ENCODE measurements around the gene CMIP.

DNA sequence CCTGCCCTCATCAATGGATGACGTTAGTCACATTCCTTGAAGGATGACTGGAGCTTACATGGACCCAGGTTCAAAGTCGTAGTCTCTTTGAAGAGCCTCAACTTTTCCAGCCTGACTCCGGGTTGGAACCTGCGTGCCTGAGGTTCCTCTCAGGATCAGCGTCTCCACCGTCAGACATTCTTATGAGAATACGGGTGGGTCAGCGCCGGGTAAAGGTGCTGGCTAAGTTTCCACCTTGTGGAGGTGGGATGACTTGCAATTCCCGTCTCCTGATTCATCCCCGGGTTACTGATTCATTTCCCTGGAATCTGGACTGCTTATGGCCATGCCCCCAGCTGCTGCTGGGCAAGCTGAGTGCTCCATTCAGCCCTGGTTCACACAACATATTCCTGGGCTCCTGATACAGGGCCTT, 38.9 kb upstream of the CMIP start:
- TF ChIP-seq YY1 (IDR thresholded peaks at IDR 0.05; ENCODE audit: insufficient read depth, insufficient read length) (no peak), ZNF274 (IDR thresholded peaks at IDR 0.05; ENCODE audit: low read depth, low read length) (no peak), SUZ12 (IDR thresholded peaks at IDR 0.05; ENCODE audit: extremely low read depth, insufficient read depth, insufficient read length) (no peak)

Data from NT2/D1 (cell line).